ENCODE data around the gene PRCD.
"Not testable (repeated sequence)": the region's sequence is repeated elsewhere in the genome, so short reads cannot be mapped to it uniquely, and the experiment has no call there.

The PRCD gene

DNA sequence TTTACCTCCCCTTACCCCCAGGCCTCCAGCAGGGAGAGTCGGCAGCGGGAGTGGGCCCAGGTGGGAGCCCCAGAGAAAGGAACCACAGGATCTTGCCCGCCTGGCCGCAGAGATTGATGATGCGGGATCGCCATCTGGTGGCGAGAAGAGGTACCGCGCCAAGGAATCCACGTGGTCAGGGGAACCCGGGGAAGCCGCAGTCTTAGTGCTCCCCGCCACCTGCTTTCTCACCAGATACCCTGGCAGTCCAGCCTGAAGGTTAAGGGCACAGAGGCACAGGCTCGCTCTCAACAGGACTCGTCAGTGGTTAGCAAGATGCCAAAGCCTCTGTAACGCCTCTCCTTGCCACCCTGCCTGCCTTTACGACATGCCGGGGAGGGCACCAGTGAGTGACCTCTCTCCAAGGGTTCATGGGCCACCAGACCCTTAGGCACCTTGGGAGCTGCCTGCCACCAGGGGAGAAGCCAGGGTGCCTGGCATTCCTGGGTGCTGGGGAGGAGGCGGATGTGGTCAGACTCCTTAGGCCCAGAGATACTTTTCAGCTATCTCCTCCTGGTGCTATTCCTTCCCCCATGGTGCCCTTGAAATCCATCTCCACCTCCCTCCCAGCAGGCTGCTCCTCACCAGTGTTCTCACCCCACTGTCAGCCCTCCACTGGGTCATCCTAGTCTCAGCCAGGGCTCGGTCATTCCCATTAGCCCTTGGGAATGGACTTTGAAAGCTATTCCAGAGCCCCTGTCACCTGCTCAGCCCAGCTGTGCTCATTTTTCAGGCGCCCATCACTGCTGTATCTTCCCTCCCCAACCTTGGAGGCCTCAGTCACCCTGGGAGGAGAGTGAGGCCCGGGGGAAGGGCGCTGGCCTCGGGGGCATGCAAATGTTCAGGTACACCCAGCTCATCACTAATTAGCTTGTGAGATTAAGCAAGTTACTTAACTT, 33.2 kb upstream of the PRCD start:
- peak; percentile 17 for FAIRE-seq

DNA sequence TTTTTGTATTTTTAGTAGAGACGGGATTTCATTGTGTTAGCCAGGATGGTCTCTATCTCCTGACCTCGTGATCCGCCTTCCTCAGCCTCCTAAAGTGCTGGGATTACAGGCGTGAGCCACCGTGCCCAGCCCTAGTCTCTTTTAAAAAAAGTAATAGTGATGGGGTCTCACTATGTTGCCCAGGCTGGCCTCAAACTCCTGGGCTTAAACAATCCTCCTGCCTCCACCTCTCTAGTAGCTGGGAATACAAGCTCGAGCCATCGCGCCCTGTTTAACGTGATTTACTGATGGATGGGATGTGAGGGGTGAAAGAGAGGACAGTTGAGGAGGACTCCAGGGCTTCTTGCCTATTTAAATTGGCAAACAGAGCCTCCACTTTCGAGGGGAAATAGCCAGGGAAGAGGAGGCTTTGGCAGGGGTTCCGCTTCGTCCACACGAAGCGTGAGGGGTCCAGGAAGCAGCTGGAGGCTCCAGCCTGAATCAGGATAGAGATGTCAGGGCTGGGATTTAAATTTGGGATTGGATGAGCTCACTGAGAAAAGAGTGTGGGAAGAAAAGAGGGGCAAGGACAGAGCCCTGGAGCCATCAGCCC, 31.3 kb upstream of the PRCD start:
- FAIRE-seq = not testable (repeated sequence)

DNA sequence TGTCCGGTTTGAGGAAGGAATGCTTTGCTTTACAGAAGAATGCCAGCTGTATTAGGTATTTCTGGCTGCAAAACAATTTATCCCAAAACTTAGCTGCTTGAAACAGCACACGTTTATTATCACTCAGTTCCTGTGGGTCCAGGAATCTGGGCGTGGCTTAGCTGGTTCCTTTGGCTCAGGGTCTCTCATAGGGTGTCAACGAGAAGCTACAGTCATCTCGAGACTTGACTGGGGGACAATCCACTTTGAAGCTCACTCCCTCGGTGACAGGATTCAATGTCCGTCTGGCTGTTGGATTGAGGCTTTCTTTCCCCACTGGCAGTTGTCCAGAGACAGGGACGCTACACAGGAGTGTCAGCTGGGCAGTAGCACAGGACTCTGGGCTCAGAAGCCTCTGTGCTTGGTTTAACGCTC, 29.0 kb upstream of the PRCD start:
- no peak for FAIRE-seq

DNA sequence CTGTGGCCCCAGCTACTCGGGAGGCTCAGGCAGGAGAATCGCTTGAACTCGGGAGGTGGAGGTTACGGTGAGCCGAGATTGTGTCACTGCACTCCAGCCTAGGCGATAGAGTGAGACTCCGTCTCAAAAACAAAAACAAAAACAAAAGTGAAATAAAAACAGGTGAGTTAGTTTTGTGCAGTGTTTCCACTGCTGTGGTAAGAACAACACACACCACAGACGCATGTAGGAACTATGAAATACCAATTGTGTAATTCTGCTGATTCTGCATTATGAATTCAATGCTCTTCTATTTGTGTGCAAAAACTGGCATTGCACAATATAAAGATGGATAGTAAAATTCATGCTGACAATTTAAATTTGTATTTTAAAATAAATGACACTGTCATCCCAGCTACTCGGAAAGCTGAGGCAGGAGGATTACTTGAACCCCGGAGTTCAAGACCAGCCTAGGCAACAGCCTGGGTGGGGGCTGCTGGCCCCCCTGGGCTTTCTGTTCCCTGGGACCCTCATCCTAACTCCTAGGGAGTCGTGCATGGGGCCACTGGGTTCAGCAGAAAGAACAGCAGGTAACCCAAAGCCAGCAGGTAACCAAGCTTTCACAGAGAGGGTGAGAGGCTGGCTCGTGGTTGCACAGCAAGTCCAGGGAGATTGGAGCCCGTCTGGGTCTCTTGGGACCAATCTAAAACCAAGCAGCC, 28.0 kb upstream of the PRCD start:
- no peak for FAIRE-seq

DNA sequence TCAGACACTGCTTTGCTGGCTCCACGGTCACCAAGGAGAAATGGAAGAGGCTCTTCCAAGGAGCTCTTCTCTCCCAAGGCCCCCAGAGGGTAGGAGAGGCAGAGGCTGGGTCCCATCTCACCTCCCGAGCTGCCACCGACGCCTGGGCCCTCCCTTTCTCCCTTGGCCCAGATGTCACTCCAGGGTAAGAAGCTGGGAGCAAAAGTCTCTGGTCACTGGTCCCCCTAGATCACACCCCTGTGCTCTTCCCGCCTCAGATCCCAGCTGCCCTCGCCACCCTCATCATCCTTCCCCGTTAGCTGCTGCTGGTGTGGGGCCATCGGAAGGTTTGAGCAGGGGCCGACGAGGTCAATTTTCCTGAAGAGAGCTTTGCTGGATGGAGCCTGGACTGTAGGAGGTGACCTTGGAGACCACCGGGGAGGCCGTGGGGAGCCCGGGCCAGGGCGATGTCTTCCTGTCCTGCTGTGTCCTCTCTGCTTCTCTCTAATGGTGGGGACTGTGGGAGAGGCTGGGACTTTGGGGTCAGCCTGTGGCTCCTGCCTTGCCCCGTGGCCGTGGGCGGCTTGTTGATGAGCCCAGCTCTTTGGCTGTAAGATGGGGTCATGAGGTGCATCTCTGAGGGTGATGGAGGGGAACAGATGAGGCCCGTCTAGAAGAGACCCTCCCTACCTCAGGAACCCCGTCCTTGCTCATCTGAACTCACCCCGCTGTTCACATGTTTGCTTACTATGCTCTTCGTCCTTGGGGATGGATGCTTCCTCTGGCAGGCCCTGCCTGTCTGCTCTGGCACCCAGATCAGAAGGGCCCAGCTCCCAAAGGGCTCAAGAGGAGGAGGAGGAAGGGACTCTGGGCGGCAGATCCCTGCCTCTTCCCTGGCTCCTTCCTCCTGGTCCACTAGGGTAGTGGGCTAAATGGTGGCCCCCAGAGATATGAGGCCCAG, 27.2 kb upstream of the PRCD start:
- no peak for FAIRE-seq

DNA sequence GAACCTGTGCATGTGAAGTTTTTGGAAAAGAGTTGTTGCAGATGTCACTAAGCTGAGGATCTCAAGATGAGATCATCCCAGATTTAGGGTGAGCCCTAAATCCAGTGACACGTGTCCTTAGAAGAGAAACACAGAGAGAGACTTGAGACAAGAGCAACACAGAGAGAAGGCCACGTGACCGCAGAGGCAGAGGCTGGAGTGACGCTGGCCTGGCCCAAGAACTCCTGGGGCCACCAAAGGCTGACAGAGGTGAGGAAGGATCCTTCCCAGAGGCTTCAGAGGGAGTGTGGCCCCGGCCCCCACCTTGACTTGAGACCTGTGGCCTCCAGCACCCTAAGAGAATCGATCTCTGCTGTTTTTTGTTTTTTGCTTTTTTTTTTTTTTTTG, 26.5 kb upstream of the PRCD start:
- no peak for FAIRE-seq

DNA sequence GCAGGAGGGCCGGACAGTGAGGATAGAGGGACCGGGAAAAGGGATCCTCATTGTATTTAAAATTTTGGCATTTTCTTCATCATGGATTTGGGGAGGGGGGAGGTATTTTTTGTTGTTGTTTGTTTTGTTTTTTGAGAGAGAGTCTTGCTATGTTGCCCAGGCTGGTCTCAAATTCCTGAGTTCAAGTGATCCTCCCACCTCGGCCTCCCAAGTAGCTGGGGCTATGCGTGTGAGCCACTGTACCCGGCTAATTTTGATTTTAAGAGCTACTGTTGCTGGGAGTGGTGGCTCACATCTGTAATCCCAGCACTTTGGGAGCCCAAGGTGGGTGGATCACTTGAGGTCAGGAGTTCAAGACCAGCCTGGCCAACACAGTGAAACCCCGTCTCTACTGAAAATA, 25.5 kb upstream of the PRCD start:
- FAIRE-seq = not testable (repeated sequence)

DNA sequence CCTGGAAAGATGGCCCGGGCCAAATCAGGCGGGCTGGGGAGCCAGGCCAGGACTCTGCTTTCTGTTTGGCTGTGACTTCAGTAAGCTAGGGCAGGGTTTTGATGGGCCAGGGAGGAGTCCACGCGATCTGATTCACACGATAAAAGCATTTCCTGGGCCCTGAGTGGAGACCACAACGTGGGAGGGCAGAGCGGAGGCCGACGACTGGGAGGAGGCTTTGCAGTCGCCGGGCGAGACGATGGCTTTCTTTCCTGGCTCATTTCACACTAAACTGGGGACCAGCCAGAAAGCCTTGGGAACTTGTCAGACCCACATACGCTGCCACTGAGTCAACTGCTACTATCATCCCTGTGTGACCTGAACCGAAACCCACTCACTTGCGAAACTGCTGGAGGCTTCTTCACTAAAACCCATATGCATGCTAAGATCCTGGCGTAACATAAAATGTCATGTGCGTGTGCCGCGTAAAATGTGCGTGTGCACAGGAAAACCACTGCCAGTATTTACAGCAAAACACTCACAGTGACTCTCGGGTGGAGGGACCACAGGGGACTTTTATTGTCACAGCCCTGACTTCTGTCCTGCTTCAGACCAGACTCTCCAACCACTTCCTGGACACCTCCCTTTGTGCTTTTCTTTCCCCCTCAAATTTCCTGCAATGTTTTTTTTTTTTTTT, 24.4 kb upstream of the PRCD start:
- no peak for FAIRE-seq

DNA sequence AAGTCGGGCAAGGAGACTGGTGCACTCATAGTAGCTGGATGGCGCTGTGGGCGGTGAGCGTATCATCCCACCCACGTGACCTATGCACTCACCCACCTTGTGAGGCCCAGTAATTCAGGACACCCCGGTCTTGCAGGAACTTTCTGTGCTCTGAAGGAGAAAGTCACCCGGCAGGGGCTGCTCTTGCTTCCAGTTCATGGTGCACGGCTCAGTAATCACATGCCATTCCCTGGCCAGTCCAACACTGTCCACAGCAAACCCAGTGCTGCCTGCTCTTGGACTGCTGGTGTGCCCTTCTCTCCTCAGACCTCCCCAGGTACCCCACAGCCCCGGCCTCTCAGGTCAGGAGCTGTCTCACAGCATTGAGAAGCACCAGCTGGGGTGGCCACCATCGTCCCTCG, 22.2 kb upstream of the PRCD start:
- no peak for FAIRE-seq

DNA sequence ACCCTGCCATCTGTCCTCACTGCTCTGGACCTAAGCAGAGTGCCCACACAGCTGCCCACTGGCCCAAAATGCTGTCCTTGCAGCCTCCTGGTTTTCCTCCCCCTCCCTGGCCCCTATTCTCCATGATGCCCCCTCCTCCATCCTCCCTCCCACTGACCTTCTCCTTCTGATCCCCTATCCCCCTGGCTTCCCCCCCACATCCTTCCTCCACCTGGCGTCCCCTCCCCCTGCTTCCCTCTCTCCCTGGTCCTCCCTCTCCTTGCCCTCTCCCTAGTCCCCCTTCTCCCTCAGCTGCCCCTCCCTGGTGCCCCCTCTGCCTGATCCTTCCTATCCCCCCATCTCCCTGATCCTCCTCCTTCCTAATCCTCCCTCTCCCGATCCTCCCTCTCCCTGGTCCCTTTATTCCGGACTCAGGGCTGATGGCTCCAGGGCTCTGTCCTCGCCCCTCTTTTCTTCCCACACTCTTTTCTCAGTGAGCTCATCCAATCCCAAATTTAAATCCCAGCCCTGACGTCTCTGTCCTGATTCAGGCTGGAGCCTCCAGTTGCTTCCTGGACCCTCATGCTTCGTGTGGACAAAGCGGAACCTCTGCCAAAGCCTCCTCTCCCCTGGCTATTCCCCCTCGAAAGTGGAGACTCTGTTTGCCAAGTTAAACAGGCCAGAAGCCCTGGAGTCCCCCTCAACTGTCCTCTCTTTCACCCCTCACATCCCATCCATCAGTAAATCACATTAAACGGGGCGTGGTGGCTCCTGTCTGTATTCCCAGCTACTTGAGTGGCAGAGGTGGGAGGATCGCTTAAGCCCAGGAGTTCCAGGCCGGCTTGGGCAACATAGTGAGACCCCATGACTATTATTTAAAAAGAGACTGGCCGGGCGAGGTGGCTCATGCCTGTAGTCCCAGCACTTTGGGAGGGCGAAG, 20.5 kb upstream of the PRCD start:
- FAIRE-seq = no peak

DNA sequence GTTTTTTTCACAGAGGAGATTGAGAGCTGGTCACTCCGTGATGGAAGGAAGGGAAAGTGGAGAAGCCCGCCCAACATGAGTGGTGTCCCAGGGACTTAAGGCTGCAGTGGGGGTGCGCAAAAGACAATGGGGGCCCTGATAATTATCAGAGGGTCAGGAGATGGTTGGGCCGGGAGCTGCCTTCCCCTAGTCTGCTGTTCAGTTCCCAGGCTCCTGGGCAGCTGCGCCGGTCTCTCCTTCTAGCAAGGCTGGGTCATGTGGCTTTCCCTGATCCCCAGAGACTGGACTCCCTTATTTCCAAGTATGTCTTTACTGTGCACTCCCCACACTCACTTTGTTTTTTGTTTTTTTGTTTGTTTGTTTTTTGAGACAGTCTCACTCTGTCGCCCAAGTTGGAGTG, 18.6 kb upstream of the PRCD start:
- no peak for FAIRE-seq

DNA sequence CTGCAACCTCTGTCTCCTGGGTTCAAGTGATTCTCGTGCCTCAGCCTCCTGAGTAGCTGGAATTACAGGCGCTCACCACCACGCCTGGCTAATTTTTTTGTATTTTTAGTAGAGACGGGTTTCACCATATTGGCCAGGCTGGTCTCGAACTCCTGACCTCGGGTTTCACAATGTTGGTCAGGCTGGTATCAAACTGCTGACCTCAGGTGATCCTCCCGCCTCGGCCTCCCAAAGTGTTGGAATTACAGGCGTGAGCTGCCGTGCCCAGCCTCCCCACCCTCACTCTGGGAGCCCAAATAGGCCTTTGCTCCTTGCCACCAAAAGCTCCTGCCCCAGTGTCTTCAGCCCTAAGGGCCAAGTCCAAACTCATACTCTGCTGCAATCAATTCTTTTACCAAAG, 18.2 kb upstream of the PRCD start:
- FAIRE-seq = not testable (repeated sequence)

DNA sequence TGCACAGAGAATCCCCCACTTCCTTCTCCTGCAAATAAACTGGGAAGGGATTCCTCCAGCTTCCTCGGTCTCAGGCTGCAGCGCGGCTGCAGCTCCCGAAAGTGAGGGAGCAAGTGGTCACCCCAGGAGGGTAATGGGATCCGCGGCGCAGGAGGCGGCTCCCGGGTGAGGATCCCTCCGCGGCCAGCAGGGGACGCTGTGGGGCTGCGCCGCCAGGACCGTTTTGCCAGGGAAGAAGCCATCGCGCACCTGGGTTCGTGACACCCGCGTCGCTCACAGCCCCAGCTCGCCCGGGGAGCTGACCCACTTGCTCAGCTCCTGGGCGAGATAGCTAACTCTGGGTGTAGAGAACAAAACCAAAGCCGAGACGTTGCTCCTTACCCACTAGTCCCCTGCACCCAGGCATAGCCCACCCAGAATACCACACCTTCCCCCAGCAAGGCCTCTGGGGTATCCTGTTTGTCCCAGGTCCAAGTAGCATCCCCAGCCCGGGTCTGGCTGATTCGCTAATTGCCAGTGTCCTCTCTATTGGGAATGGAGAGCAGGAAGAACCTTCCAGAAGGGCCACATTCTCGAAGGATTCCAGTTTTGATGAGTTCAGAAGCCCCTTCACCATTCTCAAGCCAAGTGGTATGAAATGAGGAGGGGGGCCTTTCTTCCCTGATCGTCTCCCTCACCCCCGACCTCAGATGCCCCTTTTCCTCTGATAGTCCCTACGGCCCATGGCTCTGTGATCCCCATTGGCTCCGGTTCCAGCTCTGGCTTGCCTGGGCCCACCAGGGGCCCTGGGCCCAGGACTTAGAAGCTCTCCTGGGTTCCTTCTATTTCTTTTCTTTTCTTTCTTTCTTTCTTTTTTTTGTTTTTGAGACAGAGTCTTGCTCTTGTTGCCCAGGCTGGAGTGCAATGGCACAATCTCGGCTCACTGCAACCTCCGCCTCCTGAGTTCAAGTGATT, 16.5 kb upstream of the PRCD start:
- no peak for FAIRE-seq

DNA sequence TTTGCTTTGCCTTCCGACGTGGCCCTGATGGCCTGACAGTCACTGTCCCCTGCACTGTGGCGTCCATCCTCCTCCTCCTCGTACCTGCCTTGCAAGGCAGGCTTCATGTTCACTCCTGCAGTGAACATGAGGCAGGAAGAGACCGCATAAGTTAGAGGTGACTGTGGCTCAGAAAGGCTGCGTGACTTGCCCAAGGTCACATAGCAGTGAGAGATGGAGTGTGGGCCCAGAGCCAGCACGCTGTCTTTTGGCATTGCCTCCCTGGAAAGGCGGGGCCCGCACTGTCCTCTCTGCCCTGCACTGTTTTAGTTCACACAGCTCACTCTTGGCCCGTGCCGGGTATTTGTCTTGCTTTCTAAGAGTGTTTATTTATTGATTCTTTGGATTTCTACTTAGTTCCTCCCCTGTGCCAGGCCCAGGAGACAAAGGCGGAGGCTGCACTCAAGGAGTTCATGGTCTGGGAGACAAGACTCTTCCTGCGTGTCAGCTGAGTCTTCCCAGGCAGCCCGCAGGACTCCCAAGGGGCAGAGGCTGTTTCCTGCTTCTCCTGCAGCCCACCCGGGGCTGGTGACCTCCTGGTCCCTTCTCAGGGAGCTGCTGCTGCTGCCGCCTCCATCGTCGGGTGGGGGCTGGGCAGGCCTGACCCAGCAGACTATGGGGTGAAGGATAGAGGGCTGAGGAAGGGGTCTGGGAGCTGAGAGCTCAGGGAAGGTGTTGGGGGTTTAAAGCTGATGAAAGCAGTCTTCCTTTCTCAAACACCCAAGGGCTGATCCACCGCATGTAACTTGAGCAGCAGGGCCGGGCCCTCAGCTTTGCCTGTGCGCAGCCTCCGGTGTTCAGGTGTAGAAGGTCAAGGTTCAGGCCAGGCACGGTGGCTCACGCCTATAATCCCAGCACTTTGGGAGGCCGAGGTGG, 15.0 kb upstream of the PRCD start:
- no peak for FAIRE-seq

DNA sequence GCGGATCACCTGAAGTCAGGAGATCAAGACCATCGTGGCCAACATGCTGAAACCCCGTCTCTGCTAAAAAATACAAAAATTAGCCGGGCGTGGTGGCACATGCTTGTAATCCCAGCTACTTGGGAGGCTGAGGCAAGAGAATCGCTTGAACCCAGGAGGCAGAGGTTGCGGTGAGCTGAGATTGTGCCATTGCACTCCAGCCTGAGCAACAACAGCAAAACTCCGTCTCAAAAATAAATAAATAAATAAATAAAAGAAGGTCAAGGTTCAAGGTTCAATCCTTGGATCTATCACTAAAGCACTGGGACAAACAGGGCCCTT, 14.4 kb upstream of the PRCD start:
- FAIRE-seq = not testable (repeated sequence)

DNA sequence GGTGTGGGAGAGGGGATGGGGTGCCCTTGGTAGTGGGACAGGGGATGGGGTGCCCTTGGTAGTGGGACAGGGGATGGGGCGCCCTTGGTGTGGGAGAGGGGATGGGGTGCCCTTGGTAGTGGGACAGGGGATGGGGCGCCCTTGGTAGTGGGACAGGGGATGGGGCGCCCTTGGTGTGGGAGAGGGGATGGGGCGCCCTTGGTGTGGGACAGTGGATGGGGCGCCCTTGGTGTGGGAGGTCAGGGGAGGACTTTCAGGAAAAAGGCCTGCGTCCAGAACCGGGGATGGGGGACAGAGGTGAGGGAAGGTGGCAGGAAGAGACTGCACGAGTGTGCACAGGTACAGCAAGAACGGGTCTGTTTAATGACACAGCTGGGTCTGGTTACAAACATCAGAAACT, 12.8 kb upstream of the PRCD start:
- FAIRE-seq = not testable (repeated sequence)

DNA sequence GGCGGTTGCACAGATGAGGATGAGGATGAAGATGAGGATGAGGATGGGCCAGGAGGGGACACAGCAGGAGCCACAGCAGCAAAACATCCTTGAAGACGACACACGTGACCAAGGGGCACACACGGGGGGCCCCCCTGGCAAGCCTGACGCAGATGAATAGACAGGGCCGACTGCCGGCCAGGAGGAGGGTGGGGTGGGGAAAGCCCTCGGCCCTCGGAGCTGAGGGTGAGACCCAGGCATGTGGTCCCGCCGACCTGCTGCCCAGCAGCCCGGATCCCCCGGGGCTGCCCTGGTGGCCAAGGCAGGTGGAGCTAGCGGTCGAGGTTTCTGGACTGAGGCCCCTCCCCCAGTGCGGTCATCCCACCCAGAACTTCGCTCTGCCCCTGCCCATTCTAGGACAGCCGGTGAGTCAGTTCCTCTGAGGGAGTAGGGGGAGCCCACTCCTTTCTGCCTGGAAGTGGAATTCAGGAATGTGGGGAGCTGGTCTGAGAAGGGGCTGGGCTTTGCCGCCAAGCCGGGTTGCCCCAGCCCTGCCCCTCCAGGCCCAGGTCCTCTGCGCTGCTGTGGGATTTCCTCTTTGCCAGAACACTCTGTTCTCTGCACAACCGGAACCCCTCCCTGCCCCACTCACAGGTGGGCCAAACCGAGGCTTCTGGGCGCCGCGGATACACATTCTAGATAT, 12.3 kb upstream of the PRCD start:
- no peak for FAIRE-seq

DNA sequence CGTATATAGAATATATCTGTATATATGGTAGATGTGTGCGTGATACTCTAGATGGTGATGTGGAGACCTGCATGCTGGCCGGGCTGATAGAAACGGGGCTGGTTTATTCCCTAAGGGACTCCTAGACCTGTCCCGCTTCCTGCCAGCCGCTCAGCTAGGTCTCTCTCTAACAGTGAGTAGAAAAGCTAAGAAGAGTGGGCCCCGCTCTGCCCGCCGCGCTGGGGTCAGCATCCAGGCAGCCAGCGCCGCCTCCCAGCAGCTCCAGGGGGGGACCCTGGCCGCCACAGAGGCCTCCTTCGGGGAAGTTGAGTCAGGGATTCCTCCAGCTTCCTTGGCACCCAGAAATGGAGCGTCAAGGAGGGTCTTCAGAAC, 11.7 kb upstream of the PRCD start:
- FAIRE-seq = no peak
